ENCODE measurements around the gene VWA5B1.

The VWA5B1 gene

GRCh38 chr1:20366463-20367115, 75.9 kb downstream of the VWA5B1 start:
- no peak for DNase-seq (ENCODE audit: low spot score)

GRCh38 chr1:20367116-20367585, 76.5 kb downstream of the VWA5B1 start:
- DNase-seq (ENCODE audit: low spot score) = peak; percentile 42

- DNase-seq (ENCODE audit: low spot score) = no peak
Observed at GRCh38 chr1:20367626-20368025, 77.0 kb downstream of the VWA5B1 start.

GRCh38 chr1:20368866-20369470, 78.3 kb downstream of the VWA5B1 start:
- no peak for DNase-seq (ENCODE audit: low spot score)

GRCh38 chr1:20370698-20371097, 80.0 kb downstream of the VWA5B1 start:
- DNase-seq (ENCODE audit: low spot score) = no peak

- no peak for DNase-seq (ENCODE audit: low spot score)
Observed at GRCh38 chr1:20371411-20371810, 80.7 kb downstream of the VWA5B1 start.

GRCh38 chr1:20371883-20372282, 81.2 kb downstream of the VWA5B1 start:
- no peak for DNase-seq (ENCODE audit: low spot score)

GRCh38 chr1:20372676-20373075, 82.0 kb downstream of the VWA5B1 start:
- no peak for DNase-seq (ENCODE audit: low spot score)

GRCh38 chr1:20373286-20373685, 82.6 kb downstream of the VWA5B1 start:
- DNase-seq (ENCODE audit: low spot score) = no peak

GRCh38 chr1:20373764-20374163, 83.1 kb downstream of the VWA5B1 start:
- no peak for DNase-seq (ENCODE audit: low spot score)

- DNase-seq (ENCODE audit: low spot score) = no peak
Observed at GRCh38 chr1:20375563-20375962, 84.9 kb downstream of the VWA5B1 start.

GRCh38 chr1:20376171-20376570, 85.5 kb downstream of the VWA5B1 start:
- no peak for DNase-seq (ENCODE audit: low spot score)

- peak; percentile 23 for DNase-seq (ENCODE audit: low spot score)
Observed at GRCh38 chr1:20376880-20377494, 86.3 kb downstream of the VWA5B1 start.

GRCh38 chr1:20377516-20378270, 87.0 kb downstream of the VWA5B1 start:
- no peak for DNase-seq (ENCODE audit: low spot score)

GRCh38 chr1:20379075-20379474, 88.4 kb downstream of the VWA5B1 start:
- DNase-seq (ENCODE audit: low spot score) = no peak

- DNase-seq (ENCODE audit: low spot score) = no peak
Observed at GRCh38 chr1:20380175-20380574, 89.5 kb downstream of the VWA5B1 start.

GRCh38 chr1:20380616-20381035, 90.0 kb downstream of the VWA5B1 start:
- DNase-seq (ENCODE audit: low spot score) = peak; percentile 53

- DNase-seq (ENCODE audit: low spot score) = no peak
Observed at GRCh38 chr1:20381045-20381641, 90.5 kb downstream of the VWA5B1 start.

- DNase-seq (ENCODE audit: low spot score) = no peak
Observed at GRCh38 chr1:20381961-20382360, 91.3 kb downstream of the VWA5B1 start.

- DNase-seq (ENCODE audit: low spot score) = no peak
Observed at GRCh38 chr1:20382711-20383110, 92.0 kb downstream of the VWA5B1 start.

GRCh38 chr1:20383631-20384030, 93.0 kb downstream of the VWA5B1 start:
- DNase-seq (ENCODE audit: low spot score) = no peak

GRCh38 chr1:20385630-20386029, 95.0 kb downstream of the VWA5B1 start:
- DNase-seq (ENCODE audit: low spot score) = no peak
